SKM-1 treated with dmso at 0.1 percent for 144 hours (cell line): Measurements from ENCODE around the gene UBE2V1.
"Not testable (repeated sequence)": the region's sequence is repeated elsewhere in the genome, so short reads cannot be mapped to it uniquely, and the experiment has no call there.

Source experiments
- DNase-seq: peaks from one replicate; lab custom pipeline; 2025; ENCODE audit not compliant: unreplicated experiment; lab: John Stamatoyannopoulos, UW

Gene UBE2V1

DNA sequence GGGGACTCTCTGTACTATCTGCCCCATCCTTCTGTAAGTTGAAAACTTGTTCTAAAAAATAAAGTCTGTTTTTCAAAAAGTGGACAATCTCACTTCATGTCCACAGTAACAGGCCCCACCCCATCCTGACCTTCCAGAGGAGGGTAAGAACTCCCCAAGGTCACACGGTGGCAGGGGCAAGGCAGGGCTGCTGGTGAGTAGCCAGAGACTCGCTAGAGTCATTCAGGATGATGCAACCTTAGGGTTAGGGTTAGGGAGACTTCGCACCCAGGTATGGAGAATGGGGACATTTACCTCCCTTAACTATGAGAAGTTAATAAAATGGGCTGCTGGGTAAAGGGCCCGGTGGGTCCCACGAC is 25.1 kb upstream of the UBE2V1 start:
- DNase-seq = no peak

- DNase-seq = not testable (repeated sequence)
These were observed 24.8 kb upstream of the UBE2V1 start for GRCh38 chr20:50137702-50138101.

DNA sequence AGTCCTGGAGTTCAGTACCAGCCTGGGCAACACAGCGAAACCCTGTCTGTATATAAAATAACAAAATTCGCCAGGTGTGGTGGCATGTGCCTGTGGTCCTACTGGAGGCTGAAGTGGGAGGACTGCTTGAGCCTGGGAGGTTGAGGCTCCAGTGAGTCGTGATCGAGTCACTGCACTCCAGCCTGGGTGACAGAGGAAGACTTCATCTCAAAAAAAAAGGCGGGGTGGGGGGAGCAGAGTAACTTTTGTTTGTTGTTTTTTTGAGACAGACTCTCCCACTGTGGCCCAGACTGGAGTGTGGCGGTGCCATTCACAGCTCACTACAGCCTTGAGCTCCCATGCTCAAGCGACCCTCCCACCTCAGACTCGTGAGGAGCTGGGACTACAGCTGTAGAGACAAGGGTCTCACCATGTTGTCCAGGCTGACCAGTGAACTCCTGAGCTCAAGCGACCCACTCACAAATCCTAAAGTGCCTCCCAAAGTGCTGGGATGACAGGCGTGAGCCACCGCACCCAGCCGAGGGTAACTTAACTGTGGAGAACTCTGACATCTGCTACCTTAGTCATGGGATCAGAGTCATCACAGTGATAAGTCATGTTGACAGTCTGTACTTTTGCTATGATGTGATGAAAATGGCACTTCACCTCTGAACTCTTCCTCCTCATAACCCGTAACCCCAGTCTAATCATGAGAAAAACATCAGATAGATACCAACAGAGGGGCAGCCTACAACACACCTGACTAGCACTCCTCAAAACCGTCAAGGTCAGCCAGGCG is 24.1 kb upstream of the UBE2V1 start:
- DNase-seq = no peak

DNA sequence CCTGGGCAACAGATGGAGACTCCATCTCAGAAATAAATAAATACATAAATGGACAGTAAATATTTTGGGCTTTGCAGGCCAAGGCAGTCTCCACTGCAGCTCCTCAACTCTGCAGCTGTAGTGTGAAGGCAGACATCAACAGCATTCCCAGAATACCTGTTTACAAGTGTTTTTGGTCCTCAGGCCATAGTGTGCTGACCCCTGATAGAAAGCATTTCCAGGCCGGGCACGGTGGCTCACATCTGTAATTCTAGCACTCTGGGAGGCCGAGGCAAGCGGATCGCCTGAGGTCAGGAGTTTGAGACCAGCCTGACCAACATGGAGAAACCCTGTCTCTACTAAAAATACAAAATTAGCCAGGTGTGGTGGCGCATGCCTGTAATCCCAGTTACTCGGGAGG is 22.2 kb upstream of the UBE2V1 start:
- DNase-seq = not testable (repeated sequence)

DNA sequence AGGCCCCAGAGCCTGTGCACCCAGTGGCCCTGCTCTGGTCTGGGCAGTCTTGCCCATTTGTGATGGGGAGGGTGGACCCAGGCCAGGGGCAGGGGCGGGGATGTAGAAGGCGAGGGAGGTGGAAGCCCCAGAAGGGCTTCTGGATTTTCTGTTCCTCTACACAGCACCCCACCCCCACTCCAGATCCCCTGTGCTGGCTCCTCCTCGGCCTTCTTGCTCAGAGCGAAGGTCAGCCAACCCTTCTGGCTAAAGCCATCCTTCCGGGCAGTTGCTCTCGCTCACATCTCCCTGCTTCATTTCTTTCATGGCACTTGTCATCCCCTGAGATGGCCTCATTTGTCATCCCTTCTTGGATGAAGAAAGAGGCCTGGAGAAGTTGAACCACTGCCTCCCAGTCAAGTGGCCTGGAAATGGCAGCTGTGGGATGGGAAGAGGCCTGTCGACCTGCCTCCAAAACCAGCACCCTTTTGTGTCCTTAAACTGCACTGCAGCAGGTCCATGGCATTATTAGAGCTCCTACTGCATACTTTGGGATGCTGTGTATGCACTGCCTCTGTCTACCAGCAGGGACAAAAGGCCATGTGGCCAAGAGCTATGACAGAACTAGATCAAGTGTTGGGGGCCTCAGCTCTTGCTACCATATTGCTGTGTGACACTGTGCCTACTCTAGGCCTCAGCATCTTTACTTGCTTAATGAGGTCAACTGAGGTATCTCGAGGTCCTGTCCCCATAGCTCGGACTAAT is 20.7 kb upstream of the UBE2V1 start:
- DNase-seq = no peak

DNA sequence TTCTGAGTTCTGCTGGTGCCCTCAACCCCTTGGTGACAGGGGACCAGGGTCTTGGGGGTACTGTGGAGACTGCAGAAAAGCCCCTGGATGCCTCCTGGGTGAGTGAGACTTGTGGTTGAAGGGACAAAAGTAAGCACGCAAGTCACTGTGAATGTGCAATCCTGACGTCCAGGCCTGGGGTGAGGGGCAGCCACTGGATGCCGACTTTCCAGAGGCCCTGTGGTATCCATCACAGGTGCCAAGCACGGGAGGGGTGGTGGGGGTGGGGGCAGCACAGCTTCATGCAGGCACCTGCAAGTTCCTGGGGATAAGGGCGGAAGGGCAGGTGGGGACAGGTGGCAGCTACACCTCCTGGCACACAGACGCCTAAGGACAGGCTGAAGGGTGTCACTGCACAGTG is 20.1 kb upstream of the UBE2V1 start:
- DNase-seq = no peak

DNA sequence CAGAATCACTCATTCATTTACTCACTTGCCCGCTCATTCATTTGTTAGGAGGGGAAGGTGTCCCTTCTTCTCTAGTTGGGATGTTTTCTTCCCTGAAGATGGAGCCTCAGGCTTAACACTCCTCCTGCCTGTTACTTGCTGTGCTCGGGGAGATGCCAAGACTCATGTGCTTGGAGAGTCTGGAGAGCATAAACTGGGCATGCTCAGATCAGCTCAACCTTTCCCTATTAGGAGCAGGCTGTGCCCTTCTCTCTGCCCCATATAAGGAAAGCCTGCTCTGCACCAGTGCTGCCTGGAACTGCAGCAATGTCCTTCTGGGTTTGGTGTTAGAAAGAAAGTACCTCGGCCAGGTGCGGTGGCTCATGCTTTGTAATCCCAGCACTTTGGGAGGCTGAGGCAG is 18.0 kb upstream of the UBE2V1 start:
- DNase-seq = no peak

- DNase-seq = no peak
These were observed 17.4 kb upstream of the UBE2V1 start for GRCh38 chr20:50130356-50130723.

- no peak for DNase-seq
These were observed 16.9 kb upstream of the UBE2V1 start for GRCh38 chr20:50129662-50130355.

DNA sequence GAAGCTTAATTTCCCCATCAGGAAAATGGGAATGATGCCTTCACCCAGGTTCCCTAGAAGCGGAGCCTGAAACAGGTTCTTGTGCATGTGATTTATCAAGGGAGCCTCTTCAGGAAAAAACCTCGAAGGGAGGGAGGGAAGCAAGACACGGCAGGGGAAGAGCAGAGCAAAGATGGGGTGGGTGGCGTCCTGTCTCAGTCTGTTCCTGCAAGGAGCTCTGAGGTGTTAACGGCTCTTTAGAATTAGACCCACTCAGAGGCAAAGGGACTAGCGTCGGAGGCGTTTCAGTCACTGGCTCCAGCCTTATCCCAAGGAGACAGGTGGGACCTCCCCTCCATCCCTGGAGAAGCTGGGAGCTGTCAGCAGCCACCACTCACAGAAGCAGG is 15.6 kb upstream of the UBE2V1 start:
- DNase-seq = no peak

GRCh38 chr20:50127587-50128519 is 14.9 kb upstream of the UBE2V1 start:
- no peak for DNase-seq

DNA sequence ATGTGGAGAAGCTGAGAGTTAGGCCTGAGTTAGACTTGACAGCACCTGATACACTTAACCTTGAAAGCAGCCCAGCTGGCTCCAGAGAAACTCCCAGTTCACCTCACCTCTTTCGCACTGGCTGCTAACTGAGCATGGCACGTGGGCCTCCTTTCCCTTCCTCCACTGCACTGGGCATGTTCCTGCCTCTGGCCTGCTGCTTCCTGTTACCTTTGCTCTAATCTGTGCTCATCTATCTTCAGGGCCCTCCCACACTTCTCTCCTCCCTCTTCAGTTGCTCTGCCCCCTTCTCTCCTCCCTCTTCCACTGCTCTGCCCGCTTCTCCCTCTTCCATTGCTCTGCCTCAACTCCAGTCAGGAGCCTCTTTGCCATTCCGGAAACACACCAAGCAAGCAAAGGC is 13.7 kb upstream of the UBE2V1 start:
- no peak for DNase-seq

DNA sequence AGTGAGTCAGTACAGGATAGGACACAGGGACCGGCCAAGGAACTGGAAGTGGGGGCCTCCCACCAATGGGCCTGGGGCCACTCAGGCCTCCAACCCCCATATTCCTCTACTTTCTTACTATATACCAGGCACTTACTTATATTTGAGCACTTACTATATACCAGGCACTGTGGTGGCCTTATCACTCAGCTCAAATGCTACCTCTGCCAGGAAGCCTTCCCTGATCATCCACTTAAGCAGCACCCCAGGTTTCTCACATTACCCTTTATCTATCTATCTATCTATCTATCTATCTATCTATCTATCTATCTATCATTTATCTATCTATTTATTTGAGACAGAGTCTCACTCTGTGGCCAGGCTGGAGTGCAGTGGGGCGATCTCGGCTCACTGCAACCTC is 12.3 kb upstream of the UBE2V1 start:
- no peak for DNase-seq

- no peak for DNase-seq
These were observed 11.5 kb upstream of the UBE2V1 start for GRCh38 chr20:50124496-50124895.

DNA sequence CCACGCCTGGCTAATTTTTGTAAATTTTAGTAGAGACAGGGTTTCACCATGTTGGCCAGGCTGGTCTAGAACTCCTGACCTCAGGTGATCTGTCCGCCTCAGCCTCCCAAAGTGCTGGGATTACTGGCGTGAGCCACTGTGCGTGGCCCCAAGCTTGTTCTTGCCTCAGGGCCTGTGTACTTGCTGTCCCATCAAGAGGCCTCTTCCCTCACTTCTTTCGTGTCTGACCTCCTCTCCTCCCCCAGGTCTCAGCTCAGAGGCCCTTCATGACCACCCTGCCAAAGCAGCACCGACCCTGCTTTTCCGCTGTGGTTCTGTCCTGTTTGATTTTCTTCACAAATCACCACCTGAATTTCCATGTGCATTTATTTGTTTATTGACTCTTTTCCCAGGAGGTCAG is 10.5 kb upstream of the UBE2V1 start:
- DNase-seq = no peak

- no peak for DNase-seq
These were observed 9.8 kb upstream of the UBE2V1 start for GRCh38 chr20:50122763-50123162.

GRCh38 chr20:50121858-50122271 is 8.9 kb upstream of the UBE2V1 start:
- no peak for DNase-seq

GRCh38 chr20:50120935-50121693 is 8.2 kb upstream of the UBE2V1 start:
- peak; percentile 9 for DNase-seq

DNA sequence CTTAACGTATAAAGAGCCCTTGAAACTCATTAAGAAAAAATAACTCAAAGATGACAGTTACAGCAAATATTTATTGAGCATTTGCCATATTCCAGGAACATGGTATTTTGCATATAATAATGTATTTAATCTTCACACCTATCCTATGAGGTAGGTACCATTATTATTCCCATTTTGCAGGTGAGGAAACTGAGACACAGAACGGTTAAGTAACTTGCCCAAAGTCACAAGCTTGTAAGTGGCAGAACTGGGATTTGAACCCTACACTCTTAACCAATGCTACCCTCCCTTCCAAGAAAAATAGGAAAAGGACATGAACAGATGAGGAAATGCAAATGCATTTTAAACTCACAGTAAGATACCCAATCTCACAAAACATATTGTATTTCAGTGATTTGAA is 5.3 kb upstream of the UBE2V1 start:
- DNase-seq = no peak

- no peak for DNase-seq
These were observed 3.5 kb upstream of the UBE2V1 start for GRCh38 chr20:50116368-50116999.
